Lower lobe of right lung (tissue), 2 donors: ENCODE data around the gene LRRC7. TPM values are rescaled to one million over a fixed set of nuclear protein-coding genes. Genes with fewer than 3 reads are reported as not detected.
A peak's percentile ranks its signal among the peaks of the same experiment; 100 is the strongest.

Experiments
- ATAC-seq, 2 donors: fragments of 200-7000 bp; cut with Tn5 transposase; one replicate each; pipeline ENCODE4 v1.9.1; 2020 to 2022; ENCODE audit warnings: mild to moderate bottlenecking in 2 of 2, moderate library complexity in 2 of 2
- DNase-seq: peaks from one replicate; pipeline ENCODE4 v3.0.0-alpha.2; 2020
- H3K27ac ChIP-seq: fragments of 200-600 bp; one replicate; pipeline ENCODE4 v1.8.0; 2022
- H3K27me3 ChIP-seq: fragments of 200-600 bp; one replicate; pipeline ENCODE4 v1.8.0; 2022; ENCODE audit warnings: low read depth
- H3K36me3 ChIP-seq: fragments of 200-600 bp; one replicate; pipeline ENCODE4 v1.8.0; 2022; ENCODE audit warnings: mild to moderate bottlenecking
- H3K4me1 ChIP-seq: fragments of 200-600 bp; one replicate; pipeline ENCODE4 v1.8.0; 2022
- H3K4me3 ChIP-seq: fragments of 200-600 bp; one replicate; pipeline ENCODE4 v1.8.0; 2022; ENCODE audit warnings: mild to moderate bottlenecking
- H3K9me3 ChIP-seq: fragments of 200-600 bp; one replicate; pipeline ENCODE4 v1.8.0; 2022
- intact Hi-C: fragments of 100-400 bp; cut with DNase I; formaldehyde crosslinking; loops from one replicate; pipeline ENCODE4 v1.11.0; 2022
- total RNA-seq: library from RNA; stranded (reverse); fragmentation: NEBNext Ultra II Directional; extraction: Animal tissue kit (Norgen Biotek cat#: 25700); gene quantifications from one replicate; pipeline ENCODE4 v1.2.1, GENCODE V29; 2021
- TF ChIP-seq, protein P1 (sequence below): fragments of 200-600 bp; IDR thresholded peaks from one replicate; pipeline ENCODE4 v1.8.0; 2022; ENCODE audit warnings: antibody characterized with exemption, mild to moderate bottlenecking
- donor health status: DM: no; HTN: yes; CAD: no; lungs with severe emphysema.

Gene LRRC7
- total RNA-seq, 1 donor from 2014 or later = not detected

DNA sequence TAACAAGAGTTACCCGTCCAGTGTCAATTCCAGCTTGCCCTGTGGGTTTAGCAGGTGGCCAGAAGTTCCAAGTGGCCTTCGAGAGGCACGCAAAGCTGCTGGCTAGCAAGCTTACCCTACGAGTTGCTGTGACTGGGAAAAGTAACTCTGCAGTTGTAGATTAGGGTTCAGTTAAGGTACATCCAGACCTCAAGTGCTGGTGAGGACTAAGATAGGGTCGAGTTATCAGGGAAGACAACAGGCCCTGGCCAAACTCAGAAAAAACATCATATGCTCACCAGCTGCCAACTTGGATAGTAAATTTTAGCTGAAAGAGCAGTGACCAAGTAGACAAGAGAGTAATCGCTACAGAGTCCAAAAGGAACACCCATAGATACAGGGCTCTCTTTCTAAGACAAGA, 27.7 kb upstream of the LRRC7 start:
- H3K4me3 ChIP-seq = no peak overlapping the region
- H3K4me1 ChIP-seq = no peaks in the 10 kb centered on the region
- H3K27me3 ChIP-seq = no peaks in the 10 kb centered on the region
- H3K27ac ChIP-seq = no peak overlapping the region
- H3K36me3 ChIP-seq = no peaks in the 10 kb centered on the region
- no peak for DNase-seq
- intact Hi-C loops = no loop called here
- H3K9me3 ChIP-seq = no peaks in the 10 kb centered on the region
- TF ChIP-seq, protein P1, sequence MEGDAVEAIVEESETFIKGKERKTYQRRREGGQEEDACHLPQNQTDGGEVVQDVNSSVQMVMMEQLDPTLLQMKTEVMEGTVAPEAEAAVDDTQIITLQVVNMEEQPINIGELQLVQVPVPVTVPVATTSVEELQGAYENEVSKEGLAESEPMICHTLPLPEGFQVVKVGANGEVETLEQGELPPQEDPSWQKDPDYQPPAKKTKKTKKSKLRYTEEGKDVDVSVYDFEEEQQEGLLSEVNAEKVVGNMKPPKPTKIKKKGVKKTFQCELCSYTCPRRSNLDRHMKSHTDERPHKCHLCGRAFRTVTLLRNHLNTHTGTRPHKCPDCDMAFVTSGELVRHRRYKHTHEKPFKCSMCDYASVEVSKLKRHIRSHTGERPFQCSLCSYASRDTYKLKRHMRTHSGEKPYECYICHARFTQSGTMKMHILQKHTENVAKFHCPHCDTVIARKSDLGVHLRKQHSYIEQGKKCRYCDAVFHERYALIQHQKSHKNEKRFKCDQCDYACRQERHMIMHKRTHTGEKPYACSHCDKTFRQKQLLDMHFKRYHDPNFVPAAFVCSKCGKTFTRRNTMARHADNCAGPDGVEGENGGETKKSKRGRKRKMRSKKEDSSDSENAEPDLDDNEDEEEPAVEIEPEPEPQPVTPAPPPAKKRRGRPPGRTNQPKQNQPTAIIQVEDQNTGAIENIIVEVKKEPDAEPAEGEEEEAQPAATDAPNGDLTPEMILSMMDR = no peak
- no peak for ATAC-seq

DNA sequence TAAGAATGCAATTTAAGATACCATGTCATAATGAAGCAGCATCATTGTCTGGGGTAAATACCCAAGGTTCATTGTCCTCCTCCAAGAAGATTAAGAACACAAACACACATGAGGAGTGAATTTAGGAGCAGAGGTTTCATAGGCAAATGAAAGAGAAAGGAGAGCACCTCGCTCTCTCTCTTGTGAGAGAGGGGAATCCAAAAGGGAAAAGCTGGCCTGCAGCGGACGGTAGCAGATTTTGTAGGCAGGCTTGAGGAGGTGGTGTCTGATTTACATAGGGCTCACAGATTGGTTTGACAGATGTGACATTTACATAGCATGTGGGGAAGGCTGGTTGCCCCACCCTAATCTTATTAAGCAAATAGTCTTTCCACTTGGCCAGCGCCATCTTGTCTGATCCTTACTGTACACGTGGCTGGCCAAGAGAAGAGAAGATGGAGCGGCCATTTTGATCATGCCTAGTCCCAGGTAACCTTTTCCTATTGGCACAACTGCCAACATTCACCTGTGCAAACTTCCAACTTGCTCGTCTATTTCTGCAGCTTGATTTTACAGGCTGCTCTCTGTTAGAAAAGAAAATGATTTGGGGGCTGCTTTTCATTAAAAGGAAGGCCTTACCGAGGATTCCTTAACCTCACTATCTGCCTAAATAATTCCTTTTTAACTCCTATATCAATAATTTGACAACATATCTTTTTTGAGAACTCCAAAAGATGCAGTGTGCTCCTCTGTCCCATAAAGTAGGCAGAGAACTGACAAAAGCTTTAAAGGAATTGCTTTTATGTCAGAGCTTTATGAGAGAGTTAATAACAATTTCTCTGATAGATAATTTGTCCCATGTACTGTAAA, 16.0 kb upstream of the LRRC7 start:
- Histone ChIP-seq H3K4me3 (no peak overlapping the region), H3K27ac (no peak overlapping the region), H3K27me3 (no peaks in the 10 kb centered on the region), H3K4me1 (no peaks in the 10 kb centered on the region), H3K9me3 (no peaks in the 10 kb centered on the region), H3K36me3 (no peaks in the 10 kb centered on the region)
- intact Hi-C loops = no loop called here
- TF ChIP-seq, protein P1 = no peak
- no peak for DNase-seq
- ATAC-seq = no peak

DNA sequence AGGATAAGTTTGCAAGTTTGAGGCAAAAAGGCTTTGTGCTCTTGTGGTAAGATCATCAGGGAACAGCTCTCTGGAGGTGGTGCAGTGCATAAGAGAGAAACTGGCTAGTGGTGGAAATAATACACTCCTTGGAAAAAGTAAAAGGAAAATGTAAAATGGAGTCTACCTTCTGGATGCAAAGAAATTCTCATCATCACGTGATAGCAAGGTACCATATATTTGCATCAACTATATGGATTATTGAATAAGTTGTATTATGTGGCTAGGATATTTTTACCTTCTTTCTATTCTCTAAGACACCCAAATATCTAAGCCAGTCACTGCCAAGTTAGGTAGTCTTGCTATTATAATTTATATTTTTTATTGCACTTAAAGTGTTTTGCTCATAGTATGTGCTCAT, 14.0 kb upstream of the LRRC7 start:
- no peaks in the 10 kb centered on the region for H3K4me1 ChIP-seq
- no peaks in the 10 kb centered on the region for H3K36me3 ChIP-seq
- TF ChIP-seq, protein P1 = no peak
- no peak for ATAC-seq
- intact Hi-C loops = no loop called here
- no peak for DNase-seq
- no peak overlapping the region for H3K4me3 ChIP-seq
- H3K27ac ChIP-seq = no peak overlapping the region
- no peaks in the 10 kb centered on the region for H3K9me3 ChIP-seq
- H3K27me3 ChIP-seq = no peaks in the 10 kb centered on the region

DNA sequence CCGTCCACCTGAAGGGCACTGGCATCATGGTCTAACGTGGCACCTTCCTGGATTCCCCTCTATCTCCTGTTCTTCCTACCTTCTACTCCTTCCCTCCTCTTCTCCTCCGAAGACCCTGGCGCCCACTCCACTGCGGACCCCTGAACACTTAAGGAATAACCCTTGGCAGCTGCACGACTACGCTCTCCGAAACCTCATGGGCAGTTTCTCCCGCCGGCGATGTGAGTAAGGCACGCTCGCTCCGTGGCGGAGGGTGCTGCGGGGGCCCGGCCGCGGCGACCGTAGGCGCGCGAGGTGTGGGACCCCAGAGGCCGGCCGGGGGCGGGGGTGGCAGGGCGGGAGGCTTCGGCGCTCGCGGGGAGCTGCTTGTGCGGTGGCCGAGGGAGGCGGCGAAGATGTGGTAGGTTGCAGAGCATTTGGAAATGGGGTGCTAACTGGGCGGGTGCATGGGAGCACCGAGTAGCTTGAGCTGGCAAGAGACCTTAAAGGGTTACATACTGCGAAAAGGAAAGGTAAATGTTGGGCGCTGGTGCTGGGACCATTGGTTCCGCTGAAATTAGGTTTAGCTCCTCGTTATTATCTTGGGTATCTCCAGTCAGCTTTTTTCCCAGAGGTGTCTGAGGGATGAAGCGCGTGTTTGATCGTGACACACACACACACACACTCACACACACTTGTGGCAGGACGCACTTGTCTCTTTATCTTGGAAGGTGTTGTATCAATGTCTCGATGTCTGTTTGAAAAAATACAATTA, 876 bp downstream of the LRRC7 start:
- peak overlapping the region; percentile 48 for H3K4me3 ChIP-seq
- intact Hi-C loops = no loop called here
- H3K9me3 ChIP-seq = no peaks in the 10 kb centered on the region
- H3K27ac ChIP-seq = no peak overlapping the region
- no peak for DNase-seq
- TF ChIP-seq, protein P1 = no peak
- no peaks in the 10 kb centered on the region for H3K36me3 ChIP-seq
- peaks cover 48% of the 10 kb centered on the region for H3K27me3 ChIP-seq
- ATAC-seq = peak; percentile 21
- peaks cover 24% of the 10 kb centered on the region for H3K4me1 ChIP-seq

DNA sequence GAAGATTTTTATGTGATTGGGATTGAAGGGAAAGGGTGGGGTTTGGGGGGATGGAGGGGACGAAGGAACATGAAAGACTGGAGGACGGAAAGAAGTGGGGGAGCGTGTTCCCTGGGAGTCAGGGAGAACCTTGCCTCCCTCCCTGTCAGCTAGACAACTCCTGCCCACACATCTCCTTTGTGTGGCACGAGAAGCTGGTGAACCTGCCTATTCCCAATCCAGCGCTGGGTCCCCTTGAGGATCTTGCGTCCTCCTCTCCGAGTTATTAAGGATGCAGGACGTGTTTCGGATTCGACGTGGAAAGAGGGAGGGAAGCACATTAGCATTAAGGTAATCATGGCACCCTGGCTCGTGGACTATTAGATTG, 1.4 kb downstream of the LRRC7 start:
- Histone ChIP-seq H3K4me3 (no peak overlapping the region), H3K27me3 (peaks cover 48% of the 10 kb centered on the region), H3K27ac (no peak overlapping the region)

More for the DNA sequence above, 1.4 kb downstream of the LRRC7 start:
- H3K9me3 ChIP-seq = no peaks in the 10 kb centered on the region
- DNase-seq (no peak), ATAC-seq (no peak)
- intact Hi-C loops = no loop called here
- H3K36me3 ChIP-seq = no peaks in the 10 kb centered on the region
- TF ChIP-seq, protein P1 = no peak
- peaks cover 24% of the 10 kb centered on the region for H3K4me1 ChIP-seq
